Stimulated activated CD8-positive, alpha-beta memory T cell treated with anti-CD3 and anti-CD28 coated beads, Interleukin-7, amount 100 ng/mL, for 4 hours (primary cell): ENCODE results near the gene ANO7.

Experiments
- DNase-seq, 2 donors: peaks; one replicate each; pipeline ENCODE4 v3.0.0-alpha.2; 2020; ENCODE audit warnings: low read depth in 2 of 2

The ANO7 gene

GRCh38 chr2:241227594-241227993 is 39.1 kb downstream of the ANO7 start:
- no peak for DNase-seq

- no peak for DNase-seq
These were observed 39.8 kb downstream of the ANO7 start for GRCh38 chr2:241228081-241228859.

GRCh38 chr2:241228860-241229516 is 40.5 kb downstream of the ANO7 start:
- no peak for DNase-seq

- DNase-seq = no peak
These were observed 41.3 kb downstream of the ANO7 start for GRCh38 chr2:241229563-241230401.

- DNase-seq = no peak
These were observed 42.0 kb downstream of the ANO7 start for GRCh38 chr2:241230435-241230834.

GRCh38 chr2:241232736-241233575 is 44.5 kb downstream of the ANO7 start:
- no peak for DNase-seq

- no peak for DNase-seq
These were observed 45.8 kb downstream of the ANO7 start for GRCh38 chr2:241234066-241234790.

GRCh38 chr2:241234962-241235740 is 46.7 kb downstream of the ANO7 start:
- no peak for DNase-seq

- DNase-seq = no peak
These were observed 47.5 kb downstream of the ANO7 start for GRCh38 chr2:241235859-241236593.

GRCh38 chr2:241237047-241237446 is 48.6 kb downstream of the ANO7 start:
- DNase-seq = no peak

- no peak for DNase-seq
These were observed 49.5 kb downstream of the ANO7 start for GRCh38 chr2:241237949-241238371.

- no peak for DNase-seq
These were observed 50.3 kb downstream of the ANO7 start for GRCh38 chr2:241238693-241239198.

- no peak for DNase-seq
These were observed 51.2 kb downstream of the ANO7 start for GRCh38 chr2:241239552-241240202.

- no peak for DNase-seq
These were observed 52.0 kb downstream of the ANO7 start for GRCh38 chr2:241240320-241241004.

- no peak for DNase-seq
These were observed 53.2 kb downstream of the ANO7 start for GRCh38 chr2:241241669-241242068.

GRCh38 chr2:241242306-241242705 is 53.8 kb downstream of the ANO7 start:
- no peak for DNase-seq

GRCh38 chr2:241244368-241244767 is 55.9 kb downstream of the ANO7 start:
- DNase-seq = no peak

- DNase-seq = no peak
These were observed 59.8 kb downstream of the ANO7 start for GRCh38 chr2:241248289-241248688.
